Measurements from ENCODE around the gene HAPLN3.

HAPLN3 gene

GRCh38 chr15:88858934-88859333 is 36.4 kb downstream of the HAPLN3 start:
- no peak for DNase-seq

- no peak for DNase-seq
Measured at GRCh38 chr15:88852476-88852875, 42.9 kb downstream of the HAPLN3 start.

- no peak for DNase-seq
Measured at GRCh38 chr15:88849376-88850072, 45.8 kb downstream of the HAPLN3 start.

GRCh38 chr15:88848203-88848602 is 47.1 kb downstream of the HAPLN3 start:
- DNase-seq, result no peak

GRCh38 chr15:88847144-88847543 is 48.2 kb downstream of the HAPLN3 start:
- no peak for DNase-seq

GRCh38 chr15:88845616-88846015 is 49.7 kb downstream of the HAPLN3 start:
- DNase-seq, result no peak

GRCh38 chr15:88844749-88845386 is 50.5 kb downstream of the HAPLN3 start:
- DNase-seq, result no peak

GRCh38 chr15:88843334-88843733 is 52.0 kb downstream of the HAPLN3 start:
- DNase-seq, result no peak

- DNase-seq, result no peak
Measured at GRCh38 chr15:88842156-88842555, 53.2 kb downstream of the HAPLN3 start.

GRCh38 chr15:88841236-88841635 is 54.1 kb downstream of the HAPLN3 start:
- DNase-seq, result no peak

- no peak for DNase-seq
Measured at GRCh38 chr15:88839961-88840360, 55.4 kb downstream of the HAPLN3 start.

GRCh38 chr15:88839146-88839545 is 56.2 kb downstream of the HAPLN3 start:
- no peak for DNase-seq

- no peak for DNase-seq
Measured at GRCh38 chr15:88838667-88839066, 56.7 kb downstream of the HAPLN3 start.

GRCh38 chr15:88835646-88836045 is 59.7 kb downstream of the HAPLN3 start:
- DNase-seq, result no peak

- DNase-seq, result no peak
Measured at GRCh38 chr15:88835119-88835518, 60.2 kb downstream of the HAPLN3 start.

GRCh38 chr15:88834211-88834812 is 61.0 kb downstream of the HAPLN3 start:
- DNase-seq, result peak; percentile 61

- peak; percentile 7 for DNase-seq
Measured at GRCh38 chr15:88833731-88834100, 61.6 kb downstream of the HAPLN3 start.

GRCh38 chr15:88832820-88833730 is 62.3 kb downstream of the HAPLN3 start:
- DNase-seq, result no peak

- DNase-seq, result no peak
Measured at GRCh38 chr15:88830016-88830415, 65.3 kb downstream of the HAPLN3 start.

- no peak for DNase-seq
Measured at GRCh38 chr15:88828791-88829190, 66.6 kb downstream of the HAPLN3 start.
